CD14-positive monocyte (primary cell): Measurements from ENCODE around the gene ZFP62. TPM values are rescaled to one million over a fixed set of nuclear protein-coding genes. Genes with fewer than 3 reads are reported as not detected.

ENCODE experiments used
- DNase-seq, 3 donors: peaks; one replicate each; pipeline ENCODE4 v3.0.0-alpha.2; 2011 to 2022
- H2AFZ ChIP-seq: 2 replicates; pipeline ENCODE4 v1.6.0; 2012; ENCODE audit warnings: mild to moderate bottlenecking, low read depth, low read length, inconsistent platforms; ENCODE audit not compliant: insufficient read depth, poor library complexity, severe bottlenecking
- H3K27ac ChIP-seq, 2 donors: 1 replicate in 1 of 2; 2 replicates in 1 of 2; pipeline ENCODE4 v1.5.1; 2012 to 2013; ENCODE audit warnings: low read length in 2 of 2, control low read depth in 1 of 2, inconsistent platforms in 1 of 2, low read depth in 1 of 2, mild to moderate bottlenecking in 1 of 2
- H3K27me3 ChIP-seq, 2 donors: one replicate each; pipeline versions ENCODE4 v1.6.0 to v1.6.1; 2011 to 2013; ENCODE audit warnings: low read length in 2 of 2; ENCODE audit not compliant: control insufficient read depth in 2 of 2, insufficient read depth in 2 of 2
- H3K36me3 ChIP-seq, 2 donors: replicated peaks in 1 of 2; 1 replicate in 1 of 2; 2 replicates in 1 of 2; pipeline versions ENCODE4 v1.5.1 to v1.6.1; 2012 to 2013; ENCODE audit warnings: low read length in 2 of 2, control low read depth in 1 of 2, inconsistent platforms in 1 of 2, mild to moderate bottlenecking in 1 of 2; ENCODE audit not compliant: insufficient read depth in 2 of 2, control insufficient read depth in 1 of 2
- H3K4me1 ChIP-seq, 2 donors: 1 replicate in 1 of 2; 2 replicates in 1 of 2; pipeline versions ENCODE4 v1.5.1 to v1.6.1; 2012 to 2013; ENCODE audit warnings: low read length in 2 of 2, control low read depth in 1 of 2, inconsistent platforms in 1 of 2, mild to moderate bottlenecking in 1 of 2, moderate library complexity in 1 of 2; ENCODE audit not compliant: insufficient read depth in 2 of 2, control insufficient read depth in 1 of 2
- H3K4me2 ChIP-seq: replicated peaks from 2 replicates; pipeline ENCODE3; 2012; ENCODE audit warnings: low read length, moderate library complexity, mild to moderate bottlenecking; ENCODE audit not compliant: poor library complexity, severe bottlenecking; ENCODE audit errors: extremely low read depth
- H3K4me3 ChIP-seq, 3 experiments: fragments of 200-600 bp in 1 of 3; sonication (generic) in 1 of 3; replicated peaks in 1 of 3; 1 replicate in 2 of 3; 2 replicates in 1 of 3; pipeline ENCODE4 v1.5.1; 2011 to 2013; ENCODE audit warnings: low read length in 3 of 3, mild to moderate bottlenecking in 3 of 3, control low read depth in 2 of 3, low read depth in 2 of 3, inconsistent platforms in 1 of 3, moderate library complexity in 1 of 3
- H3K79me2 ChIP-seq: 2 replicates; pipeline ENCODE4 v1.6.0; 2012; ENCODE audit warnings: mild to moderate bottlenecking, control low read depth, inconsistent platforms, low read length, moderate library complexity; ENCODE audit not compliant: insufficient read depth
- H3K9ac ChIP-seq: 2 replicates; pipeline ENCODE4 v1.6.0; 2017; ENCODE audit warnings: low read length, mild to moderate bottlenecking; ENCODE audit not compliant: insufficient read depth, poor library complexity, severe bottlenecking
- H3K9me3 ChIP-seq, 2 donors: replicated peaks in 1 of 2; 1 replicate in 1 of 2; 2 replicates in 1 of 2; pipeline versions ENCODE4 v1.5.1 to v1.6.1; 2012 to 2013; ENCODE audit warnings: low read length in 2 of 2, control low read depth in 1 of 2; ENCODE audit not compliant: control insufficient read depth in 1 of 2, insufficient read depth in 1 of 2
- H4K20me1 ChIP-seq: 2 replicates; pipeline ENCODE4 v1.6.0; 2012; ENCODE audit warnings: mild to moderate bottlenecking, low read length, control low read depth, moderate library complexity; ENCODE audit not compliant: insufficient read depth
- H3K27ac Mint-ChIP-seq, 7 donors: one replicate each; pipeline ENCODE4 v1.8.0; 2020; ENCODE audit warnings: mild to moderate bottlenecking in 7 of 7, mixed read lengths in 7 of 7, moderate library complexity in 6 of 7, inconsistent platforms in 2 of 7
- H3K27me3 Mint-ChIP-seq, 3 donors: one replicate each; pipeline ENCODE4 v1.8.0; 2021 to 2022; ENCODE audit warnings: low read depth in 3 of 3, mild to moderate bottlenecking in 3 of 3, mixed read lengths in 3 of 3, moderate library complexity in 3 of 3, inconsistent platforms in 1 of 3
- H3K36me3 Mint-ChIP-seq, 2 donors: one replicate each; pipeline ENCODE4 v1.8.0; 2020; ENCODE audit warnings: mixed read lengths in 2 of 2, inconsistent platforms in 1 of 2, mild to moderate bottlenecking in 1 of 2
- H3K4me1 Mint-ChIP-seq: one replicate; pipeline ENCODE4 v1.8.0; 2020; ENCODE audit warnings: mild to moderate bottlenecking, mixed read lengths
- H3K4me3 Mint-ChIP-seq, 2 donors: one replicate each; pipeline ENCODE4 v1.8.0; 2020; ENCODE audit warnings: mild to moderate bottlenecking in 2 of 2, mixed read lengths in 2 of 2, moderate library complexity in 1 of 2
- H3K9me3 Mint-ChIP-seq, 7 donors: one replicate each; pipeline ENCODE4 v1.8.0; 2020 to 2022; ENCODE audit warnings: mixed read lengths in 7 of 7, mild to moderate bottlenecking in 6 of 7, moderate library complexity in 6 of 7, inconsistent platforms in 2 of 7
- CTCF ChIP-seq: fragments of 200-600 bp; IDR thresholded peaks from one replicate; pipeline ENCODE4 v1.8.0; 2022; ENCODE audit warnings: antibody characterized with exemption, mild to moderate bottlenecking
- WGBS: methylation state at CpG from one replicate; pipeline ENCODE4 v1.1.5; 2013; ENCODE audit warnings: missing lambda C conversion rate; ENCODE audit not compliant: insufficient coverage; 5-methylcytosine and 5-hydroxymethylcytosine counted together
- intact Hi-C, 2 donors: fragments of 100-400 bp; cut with micrococcal nuclease; formaldehyde crosslinking; loops; one replicate each; pipeline versions ENCODE4 v1.15.0 to v1.15.1; 2023
- polyA plus RNA-seq, 3 donors: library from polyadenylated mRNA; depleted of rRNA in 1 of 3; unstranded in 2 of 3; stranded (reverse) in 1 of 3; fragments of 300-500 nt in 2 of 3; fragments of >200 nt in 1 of 3; fragmentation: Illumina TruSeq in 2 of 3; gene quantifications; 1 replicate in 2 of 3; 2 replicates in 1 of 3; pipeline ENCODE4 v1.2.3, GENCODE V29; 2012 to 2021

Gene ZFP62
- polyA plus RNA-seq, 3 donors = 4.1 to 7.1 (median 6.5) TPM

DNA sequence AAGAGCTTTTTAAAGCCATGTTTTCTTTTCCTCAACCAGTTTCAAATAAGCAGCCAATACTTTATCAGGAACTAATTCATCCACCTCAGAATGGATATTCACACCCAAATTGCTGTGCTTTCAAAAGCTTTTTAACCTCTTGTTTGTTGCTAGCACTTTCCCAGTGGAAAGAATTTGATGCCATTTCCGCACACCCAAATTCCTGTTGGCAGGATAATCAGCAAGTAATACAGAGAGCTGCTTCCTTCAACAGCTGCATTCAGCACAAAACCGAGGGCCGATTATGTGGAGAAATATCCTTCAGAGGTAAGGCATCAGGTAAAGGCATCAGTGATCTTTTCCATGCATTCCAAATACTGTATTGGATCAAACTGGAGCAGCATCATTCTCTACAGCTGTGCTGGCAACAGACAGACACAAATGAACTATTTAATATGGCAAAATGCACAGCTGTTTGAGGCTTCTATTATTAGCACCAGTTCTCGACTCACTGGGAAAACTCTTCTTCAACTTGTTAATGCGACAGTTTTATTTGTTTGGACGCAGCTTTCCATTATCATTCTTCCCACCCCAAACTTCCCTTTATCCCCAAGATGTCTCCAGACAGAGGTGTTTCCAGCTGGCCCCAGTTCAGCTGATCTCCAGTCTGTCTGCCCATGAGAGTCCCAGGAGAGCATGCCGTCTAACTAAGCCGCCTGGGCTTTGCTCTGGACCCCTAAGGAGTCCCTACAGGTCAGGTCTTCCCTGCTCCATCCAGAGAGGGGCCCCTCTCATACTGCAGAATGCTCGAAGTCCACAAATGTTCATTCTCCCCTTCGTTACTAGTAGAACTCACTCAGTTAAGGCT is 36.2 kb downstream of the ZFP62 start:
- H2AFZ ChIP-seq = no peak overlapping the region
- H3K9ac ChIP-seq = no peak overlapping the region
- H3K4me3 Mint-ChIP-seq = no peak overlapping the region
- H3K27me3 ChIP-seq = no peaks in the 10 kb centered on the region
- H3K4me3 ChIP-seq = no peak overlapping the region
- H3K4me2 ChIP-seq = no peak overlapping the region
- TF ChIP-seq CTCF = no peak
- no peak for DNase-seq
- peaks cover 0 to 10% (median 0%) of the 10 kb centered on the region in 7 donors for H3K9me3 Mint-ChIP-seq
- H3K4me1 Mint-ChIP-seq = peaks cover 66% of the 10 kb centered on the region
- peaks cover 15 to 17% of the 10 kb centered on the region in 2 donors for H3K36me3 Mint-ChIP-seq
- peaks cover 0 to 3% of the 10 kb centered on the region in 2 donors for H3K9me3 ChIP-seq
- H3K27me3 Mint-ChIP-seq = peaks cover 0 to 2% (median 0%) of the 10 kb centered on the region in 3 donors
- peaks cover 50 to 52% of the 10 kb centered on the region in 2 donors for H3K4me1 ChIP-seq
- no peaks in the 10 kb centered on the region for H4K20me1 ChIP-seq
- WGBS = 89% methylated on average over 7 of the region's 10 CpGs
- intact Hi-C loops = loop anchor here in 1 of 2 donors (5.0 kb wide), 1 partner anchor 37 kb away; the partner anchor contains the start of gene ZFP62
- no peak overlapping the region for H3K27ac ChIP-seq
- H3K27ac Mint-ChIP-seq = peak overlapping the region in 2 of 7 donors; percentile 62 to 85
- H3K79me2 ChIP-seq = peaks cover 6% of the 10 kb centered on the region
- H3K36me3 ChIP-seq = no peaks in the 10 kb centered on the region

DNA sequence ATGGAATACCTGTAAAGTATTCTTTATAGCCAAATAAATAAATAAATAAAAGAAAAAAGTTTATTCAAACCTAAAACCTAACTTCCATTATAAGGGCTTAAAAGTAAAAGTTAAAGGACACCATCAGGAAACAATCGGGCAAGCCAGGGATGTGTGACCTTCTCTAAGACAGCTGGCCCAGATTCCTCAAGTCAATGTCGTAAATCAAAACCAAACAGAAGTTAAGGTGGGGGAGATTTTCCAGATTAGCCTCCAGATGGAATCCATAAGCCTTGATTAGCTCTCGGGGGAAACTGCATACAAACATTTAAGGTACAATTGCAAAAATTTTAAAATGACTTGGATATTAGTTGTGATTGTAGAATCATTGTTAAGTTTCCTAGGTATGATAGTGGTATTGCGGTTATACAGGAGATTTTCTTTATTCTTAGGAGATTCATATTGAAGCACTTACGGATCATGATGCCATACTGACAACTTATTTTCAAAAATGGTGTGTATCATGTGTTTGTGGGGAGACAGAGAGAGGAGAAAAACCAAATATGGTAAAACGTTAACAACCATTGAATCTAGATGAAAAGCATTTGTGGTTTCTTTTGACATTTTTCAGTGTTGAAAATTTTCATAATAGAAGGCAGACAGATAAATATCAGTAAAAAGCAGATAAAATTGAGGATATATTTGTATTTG is 37.0 kb downstream of the ZFP62 start:
- peaks cover 44 to 45% of the 10 kb centered on the region in 2 donors for H3K4me1 ChIP-seq
- TF ChIP-seq CTCF = no peak
- intact Hi-C loops = no loop called here
- H3K27ac ChIP-seq = no peak overlapping the region
- Mint-ChIP-seq H3K27me3 (peaks cover 0 to 2% (median 0%) of the 10 kb centered on the region in 3 donors), H3K4me1 (peaks cover 58% of the 10 kb centered on the region), H3K4me3 (no peak overlapping the region), H3K36me3 (peaks cover 7 to 12% of the 10 kb centered on the region in 2 donors), H3K27ac (no peak overlapping the region), H3K9me3 (peaks cover 0 to 7% (median 0%) of the 10 kb centered on the region in 7 donors)
- H3K27me3 ChIP-seq = no peaks in the 10 kb centered on the region
- H3K9me3 ChIP-seq = peaks cover 0 to 3% of the 10 kb centered on the region in 2 donors
- H3K79me2 ChIP-seq = no peaks in the 10 kb centered on the region
- no peaks in the 10 kb centered on the region for H4K20me1 ChIP-seq
- WGBS = 100% methylated on average over 1 of the region's 6 CpGs
- H3K36me3 ChIP-seq = no peaks in the 10 kb centered on the region
- no peak overlapping the region for H3K4me2 ChIP-seq
- H3K9ac ChIP-seq = no peak overlapping the region
- DNase-seq = no peak
- no peak overlapping the region for H2AFZ ChIP-seq
- H3K4me3 ChIP-seq = no peak overlapping the region
